ENCODE data around the gene NFIX. TPM values are rescaled to one million over a fixed set of nuclear protein-coding genes. Genes with fewer than 3 reads are reported as not detected.

The NFIX gene
- total and polyA plus RNA-seq, 2 of the 13 experiments (the other 11 are each of a cell fraction or from before 2014, with no cell fraction given), result 3.4 to 5.4 TPM

GRCh38 chr19:12996406-12997094 is 1.3 kb downstream of the NFIX start (continued):
- TF ChIP-seq RBM39 (IDR thresholded peaks at IDR 0.05; ENCODE audit: low read depth, low read length, poor library complexity, severe bottlenecking), result no peak
- TF ChIP-seq RORA (CRISPR knock-in tag; IDR thresholded peaks at IDR 0.05), result no peak
- peak; percentile 86; the same call in 1 of the 2 replicates for TF ChIP-seq ZNF598 (CRISPR knock-in tag; IDR thresholded peaks at IDR 0.05; ENCODE audit: borderline replicate concordance)
- TF ChIP-seq EP300 (IDR thresholded peaks at IDR 0.05; ENCODE audit: low read depth in 2 of 2, low read length in 2 of 2), result no peak
- no peak for TF ChIP-seq EP300 (CRISPR knock-in tag; IDR thresholded peaks at IDR 0.05; ENCODE audit: borderline replicate concordance)
- no peak for TF ChIP-seq ZFP1 (CRISPR knock-in tag; IDR thresholded peaks at IDR 0.05)
- no peak for TF ChIP-seq JARID2 (CRISPR knock-in tag; IDR thresholded peaks at IDR 0.05; ENCODE audit: insufficient replicate concordance)
- TF ChIP-seq GPN1 (CRISPR knock-in tag; IDR thresholded peaks at IDR 0.05; ENCODE audit: borderline replicate concordance), result no peak
- no peak for TF ChIP-seq NCOA5 (CRISPR knock-in tag; IDR thresholded peaks at IDR 0.05)
- no peak for TF ChIP-seq ZNF335 (CRISPR knock-in tag; IDR thresholded peaks at IDR 0.05)
- 0 out of 2 replicates have a peak, but pooled peaks have one; percentile 4 for TF ChIP-seq SRY (CRISPR knock-in tag; IDR thresholded peaks at IDR 0.05)
- TF ChIP-seq ZNF225 (CRISPR knock-in tag; IDR thresholded peaks at IDR 0.05), result no peak
- no peak for TF ChIP-seq ZNF234 (CRISPR knock-in tag; conservative IDR thresholded peaks at IDR 0.05)
- TF ChIP-seq RBM22 (optimal IDR thresholded peaks at IDR 0.05; ENCODE audit: low read length), result no peak
- no peak for TF ChIP-seq KMT2B (CRISPR knock-in tag; IDR thresholded peaks at IDR 0.05)
- no peak for TF ChIP-seq FOSL1 (CRISPR knock-in tag; IDR thresholded peaks at IDR 0.05; ENCODE audit: borderline replicate concordance)
- TF ChIP-seq, protein P1, sequence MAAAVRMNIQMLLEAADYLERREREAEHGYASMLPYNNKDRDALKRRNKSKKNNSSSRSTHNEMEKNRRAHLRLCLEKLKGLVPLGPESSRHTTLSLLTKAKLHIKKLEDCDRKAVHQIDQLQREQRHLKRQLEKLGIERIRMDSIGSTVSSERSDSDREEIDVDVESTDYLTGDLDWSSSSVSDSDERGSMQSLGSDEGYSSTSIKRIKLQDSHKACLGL (CRISPR knock-in tag; IDR thresholded peaks at IDR 0.05), result peak; percentile 39; the same call in 1 of the 2 replicates
- TF ChIP-seq, protein P2, sequence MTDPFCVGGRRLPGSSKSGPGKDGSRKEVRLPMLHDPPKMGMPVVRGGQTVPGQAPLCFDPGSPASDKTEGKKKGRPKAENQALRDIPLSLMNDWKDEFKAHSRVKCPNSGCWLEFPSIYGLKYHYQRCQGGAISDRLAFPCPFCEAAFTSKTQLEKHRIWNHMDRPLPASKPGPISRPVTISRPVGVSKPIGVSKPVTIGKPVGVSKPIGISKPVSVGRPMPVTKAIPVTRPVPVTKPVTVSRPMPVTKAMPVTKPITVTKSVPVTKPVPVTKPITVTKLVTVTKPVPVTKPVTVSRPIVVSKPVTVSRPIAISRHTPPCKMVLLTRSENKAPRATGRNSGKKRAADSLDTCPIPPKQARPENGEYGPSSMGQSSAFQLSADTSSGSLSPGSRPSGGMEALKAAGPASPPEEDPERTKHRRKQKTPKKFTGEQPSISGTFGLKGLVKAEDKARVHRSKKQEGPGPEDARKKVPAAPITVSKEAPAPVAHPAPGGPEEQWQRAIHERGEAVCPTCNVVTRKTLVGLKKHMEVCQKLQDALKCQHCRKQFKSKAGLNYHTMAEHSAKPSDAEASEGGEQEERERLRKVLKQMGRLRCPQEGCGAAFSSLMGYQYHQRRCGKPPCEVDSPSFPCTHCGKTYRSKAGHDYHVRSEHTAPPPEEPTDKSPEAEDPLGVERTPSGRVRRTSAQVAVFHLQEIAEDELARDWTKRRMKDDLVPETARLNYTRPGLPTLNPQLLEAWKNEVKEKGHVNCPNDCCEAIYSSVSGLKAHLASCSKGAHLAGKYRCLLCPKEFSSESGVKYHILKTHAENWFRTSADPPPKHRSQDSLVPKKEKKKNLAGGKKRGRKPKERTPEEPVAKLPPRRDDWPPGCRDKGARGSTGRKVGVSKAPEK (CRISPR knock-in tag; IDR thresholded peaks at IDR 0.05; ENCODE audit: borderline replicate concordance), result no peak
- no peak for TF ChIP-seq CHCHD3 (CRISPR knock-in tag; IDR thresholded peaks at IDR 0.05)
- no peak for TF ChIP-seq ZNF549 (CRISPR knock-in tag; IDR thresholded peaks at IDR 0.05)
- TF ChIP-seq ZNF766 (CRISPR knock-in tag; IDR thresholded peaks at IDR 0.05; ENCODE audit: borderline replicate concordance), result no peak
- TF ChIP-seq, protein P3, sequence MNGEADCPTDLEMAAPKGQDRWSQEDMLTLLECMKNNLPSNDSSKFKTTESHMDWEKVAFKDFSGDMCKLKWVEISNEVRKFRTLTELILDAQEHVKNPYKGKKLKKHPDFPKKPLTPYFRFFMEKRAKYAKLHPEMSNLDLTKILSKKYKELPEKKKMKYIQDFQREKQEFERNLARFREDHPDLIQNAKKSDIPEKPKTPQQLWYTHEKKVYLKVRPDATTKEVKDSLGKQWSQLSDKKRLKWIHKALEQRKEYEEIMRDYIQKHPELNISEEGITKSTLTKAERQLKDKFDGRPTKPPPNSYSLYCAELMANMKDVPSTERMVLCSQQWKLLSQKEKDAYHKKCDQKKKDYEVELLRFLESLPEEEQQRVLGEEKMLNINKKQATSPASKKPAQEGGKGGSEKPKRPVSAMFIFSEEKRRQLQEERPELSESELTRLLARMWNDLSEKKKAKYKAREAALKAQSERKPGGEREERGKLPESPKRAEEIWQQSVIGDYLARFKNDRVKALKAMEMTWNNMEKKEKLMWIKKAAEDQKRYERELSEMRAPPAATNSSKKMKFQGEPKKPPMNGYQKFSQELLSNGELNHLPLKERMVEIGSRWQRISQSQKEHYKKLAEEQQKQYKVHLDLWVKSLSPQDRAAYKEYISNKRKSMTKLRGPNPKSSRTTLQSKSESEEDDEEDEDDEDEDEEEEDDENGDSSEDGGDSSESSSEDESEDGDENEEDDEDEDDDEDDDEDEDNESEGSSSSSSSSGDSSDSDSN (CRISPR knock-in tag; IDR thresholded peaks at IDR 0.05), result peak; percentile 92
- TF ChIP-seq PHF8 (CRISPR knock-in tag; IDR thresholded peaks at IDR 0.05), result peak; percentile 66
